Muscle of arm (tissue), 12 donors: ENCODE data around the gene WDSUB1. TPM values are rescaled to one million over a fixed set of nuclear protein-coding genes. Genes with fewer than 3 reads are reported as not detected.

Experiments used
- DNase-seq: peaks from one replicate; pipeline ENCODE4 v3.0.0-alpha.2; 2013
- polyA plus RNA-seq, 12 donors: library from polyadenylated mRNA; unstranded; fragments of 120-200 nt; gene quantifications; one replicate each; pipeline ENCODE4 v1.2.1, GENCODE V29; 2013; ENCODE audit not compliant: insufficient read length in 12 of 12

The WDSUB1 gene
- polyA plus RNA-seq, 12 donors: 5.5 to 12.5 (median 10.5) TPM; not detected in 1

DNA sequence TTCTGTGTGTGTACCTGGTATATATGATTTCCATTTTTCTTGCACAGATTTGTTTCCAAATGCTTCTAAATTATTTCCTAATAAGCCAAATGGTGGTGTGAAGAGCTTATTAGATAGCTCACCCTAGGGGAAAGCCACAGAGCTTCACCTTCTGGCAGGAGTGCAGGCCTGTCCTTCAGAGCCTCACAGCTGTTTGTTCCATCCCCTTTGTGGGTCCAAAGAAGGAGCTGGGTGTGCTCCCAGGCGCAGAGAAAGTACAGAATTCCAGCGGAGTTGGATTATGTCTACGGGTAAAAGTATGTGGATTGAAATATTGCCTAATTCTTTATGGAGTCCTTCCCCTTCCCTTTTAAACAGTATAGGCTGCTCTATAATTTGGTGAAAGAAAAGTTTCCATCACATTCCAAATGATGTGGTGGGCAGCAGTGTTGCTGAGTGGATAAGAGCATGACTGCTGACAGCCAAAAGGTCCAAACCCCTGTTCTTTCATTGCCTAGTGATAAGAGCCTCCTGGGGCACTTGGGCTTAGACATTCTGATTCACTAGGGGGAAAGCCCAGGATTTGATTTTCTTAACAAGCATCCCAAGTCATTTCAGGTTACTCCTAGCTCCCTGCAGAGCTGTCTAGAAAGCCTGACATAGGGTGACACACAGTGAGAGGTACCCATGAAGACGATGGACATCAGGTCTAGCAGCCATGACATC, 86.6 kb downstream of the WDSUB1 start:
- DNase-seq: no peak

DNA sequence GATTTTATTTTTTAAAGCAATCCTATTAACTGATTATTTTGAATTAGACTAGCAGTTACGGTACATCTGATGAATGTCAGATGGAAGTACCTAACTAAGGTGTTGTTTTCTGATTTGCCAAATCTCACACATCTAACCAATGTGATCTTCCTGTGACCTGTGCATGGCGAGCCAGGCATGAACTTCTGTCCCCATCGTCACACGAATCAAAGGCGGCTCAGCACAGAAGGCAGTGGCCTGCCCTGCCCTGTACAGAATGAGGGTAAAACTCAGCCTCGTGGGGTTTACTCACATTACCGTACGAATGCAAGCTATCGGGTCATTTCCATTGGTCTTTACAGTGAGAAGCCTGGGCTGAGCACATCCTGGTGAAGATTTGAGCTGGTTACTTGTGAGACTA, 87.3 kb downstream of the WDSUB1 start:
- no peak for DNase-seq

DNA sequence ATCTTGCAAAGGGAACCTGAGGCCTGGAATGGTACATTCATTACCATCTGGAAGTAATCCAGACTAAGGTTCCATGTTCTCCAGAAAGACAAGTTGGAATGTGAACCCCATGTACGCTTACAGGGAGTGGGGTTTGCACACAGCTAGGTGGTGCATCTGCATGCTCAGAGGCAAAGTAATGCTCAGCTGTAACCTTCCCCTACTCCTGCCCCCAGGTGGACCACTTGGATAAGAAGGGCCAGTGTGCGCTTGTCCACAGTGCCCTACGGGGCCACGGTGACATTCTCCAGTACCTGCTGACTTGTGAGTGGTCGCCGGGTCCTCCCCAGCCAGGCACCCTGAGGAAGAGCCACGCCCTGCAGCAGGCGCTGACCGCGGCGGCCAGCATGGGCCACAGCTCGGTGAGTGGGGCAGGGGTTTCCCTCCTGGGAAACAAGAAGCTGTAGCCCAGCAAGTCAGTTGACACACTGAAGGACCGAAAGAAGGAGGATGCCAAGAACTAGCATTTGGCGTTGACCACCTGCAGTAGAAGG, 90.0 kb downstream of the WDSUB1 start:
- DNase-seq: no peak

DNA sequence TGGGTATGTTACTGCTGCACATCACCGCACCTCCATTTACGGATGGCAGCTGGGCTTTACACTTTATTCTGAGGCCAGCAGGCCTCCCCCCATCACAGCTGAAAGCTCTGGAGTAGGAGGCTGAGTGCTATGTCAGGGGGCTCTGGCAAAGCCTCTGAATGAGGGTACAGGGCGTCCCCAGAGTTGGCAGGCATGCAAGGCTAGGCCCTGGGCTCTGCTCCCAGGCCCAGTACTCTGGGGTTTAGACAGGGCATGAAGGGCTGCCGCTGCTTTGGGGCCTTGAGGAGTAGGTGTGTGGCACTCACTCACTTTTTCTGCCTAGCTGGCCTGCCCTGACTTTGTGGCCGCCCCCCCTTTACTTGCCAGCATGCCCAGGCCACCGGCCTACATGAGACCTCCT, 90.8 kb downstream of the WDSUB1 start:
- no peak for DNase-seq

DNA sequence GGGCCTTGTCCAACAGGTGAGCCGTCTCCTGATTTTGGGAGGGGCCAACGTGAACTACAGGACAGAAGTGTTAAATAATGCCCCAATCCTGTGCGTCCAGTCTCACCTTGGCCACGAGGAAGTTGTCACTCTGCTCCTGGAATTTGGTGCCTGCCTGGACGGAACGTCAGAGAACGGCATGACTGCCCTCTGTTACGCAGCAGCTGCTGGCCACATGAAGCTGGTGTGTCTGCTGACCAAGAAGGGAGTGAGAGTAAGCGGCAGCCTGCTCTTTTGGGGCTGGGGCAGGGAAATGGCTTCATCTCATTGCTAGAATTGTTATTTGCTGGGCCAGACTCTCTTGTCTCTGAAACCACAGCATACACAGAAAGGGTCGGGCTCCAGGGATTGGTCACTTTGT, 92.3 kb downstream of the WDSUB1 start:
- DNase-seq: no peak

DNA sequence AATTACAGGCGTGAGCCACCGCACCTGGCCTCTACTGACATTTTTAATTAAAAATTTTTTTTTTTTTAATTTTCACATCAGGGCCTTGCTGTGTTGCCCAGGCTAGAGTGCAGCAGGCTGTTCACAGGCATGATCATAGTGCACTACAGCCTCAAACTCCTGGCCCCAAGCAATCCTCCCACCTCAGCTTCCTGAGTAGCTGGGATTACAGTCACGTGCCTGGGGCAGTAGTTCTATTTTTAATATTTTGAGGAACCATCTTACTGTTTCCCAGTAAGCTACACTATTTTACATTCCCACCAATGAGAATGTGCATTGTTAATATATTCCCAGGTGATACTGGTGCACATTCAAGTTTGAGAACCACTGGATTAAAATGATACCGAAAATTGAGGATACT, 92.7 kb downstream of the WDSUB1 start:
- no peak for DNase-seq

DNA sequence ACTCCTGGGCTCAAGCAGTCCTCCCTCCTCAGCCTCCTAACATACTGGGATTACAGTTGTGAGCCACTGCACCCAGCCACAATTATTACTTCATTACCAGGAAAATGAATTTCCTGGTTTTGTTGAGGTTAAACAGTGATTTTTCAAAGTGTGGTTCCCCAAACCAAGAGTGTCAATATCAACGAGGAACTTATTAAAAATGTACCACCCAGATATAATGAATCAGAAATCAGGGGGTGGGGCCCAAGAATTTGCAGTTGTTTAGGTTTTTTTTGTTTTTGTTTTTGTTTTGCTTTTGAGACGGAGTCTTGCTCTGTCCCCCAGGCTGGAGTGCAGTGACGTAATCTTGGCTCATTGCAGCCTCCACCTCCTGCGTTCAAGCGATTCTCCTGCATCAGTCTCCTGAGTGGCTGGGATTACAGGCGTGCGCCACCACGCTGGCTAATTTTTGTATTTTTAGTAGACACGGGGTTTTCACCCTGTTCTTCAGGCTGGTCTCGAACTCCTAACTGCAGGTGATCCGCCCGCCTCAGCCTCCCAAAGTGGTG, 94.1 kb downstream of the WDSUB1 start:
- no peak for DNase-seq

DNA sequence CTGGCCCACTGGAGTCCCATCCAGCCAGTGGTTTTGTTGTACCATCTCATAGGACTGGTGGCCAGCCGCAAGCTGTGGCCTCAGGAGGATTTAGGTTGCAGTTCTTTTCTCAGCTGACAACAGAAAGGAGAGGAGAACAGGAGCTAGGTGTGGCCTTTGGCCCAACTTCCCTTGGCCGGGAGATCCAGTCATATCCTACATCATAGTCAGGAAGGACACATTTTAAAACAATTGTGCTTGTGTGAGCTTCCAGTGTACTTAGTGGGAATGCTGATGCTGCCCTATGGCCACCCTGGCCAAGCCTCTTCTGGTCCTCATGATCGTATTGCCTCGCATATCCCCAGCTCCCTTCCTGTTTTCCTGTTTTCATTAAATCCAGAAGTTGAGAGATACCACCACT, 98.1 kb downstream of the WDSUB1 start:
- DNase-seq: no peak

DNA sequence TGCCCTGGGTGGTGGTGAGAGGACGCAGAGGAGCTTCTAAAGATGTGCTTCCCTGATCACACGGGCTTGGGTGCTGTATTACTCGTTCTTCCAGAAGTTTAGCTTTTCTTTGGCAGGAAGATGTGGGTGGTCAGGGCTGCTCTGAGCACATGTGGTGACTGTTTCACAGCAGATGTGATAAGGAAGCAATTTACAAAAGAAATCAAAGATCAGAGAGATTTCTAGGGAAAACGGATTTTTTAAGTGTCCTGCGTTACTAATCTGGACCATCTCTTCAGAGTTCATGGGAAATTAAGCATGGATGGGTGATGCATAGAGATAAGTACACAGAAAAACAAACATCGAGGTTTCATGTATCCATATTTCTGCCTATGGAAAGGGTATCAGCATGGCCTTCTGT, 99.4 kb downstream of the WDSUB1 start:
- no peak for DNase-seq

DNA sequence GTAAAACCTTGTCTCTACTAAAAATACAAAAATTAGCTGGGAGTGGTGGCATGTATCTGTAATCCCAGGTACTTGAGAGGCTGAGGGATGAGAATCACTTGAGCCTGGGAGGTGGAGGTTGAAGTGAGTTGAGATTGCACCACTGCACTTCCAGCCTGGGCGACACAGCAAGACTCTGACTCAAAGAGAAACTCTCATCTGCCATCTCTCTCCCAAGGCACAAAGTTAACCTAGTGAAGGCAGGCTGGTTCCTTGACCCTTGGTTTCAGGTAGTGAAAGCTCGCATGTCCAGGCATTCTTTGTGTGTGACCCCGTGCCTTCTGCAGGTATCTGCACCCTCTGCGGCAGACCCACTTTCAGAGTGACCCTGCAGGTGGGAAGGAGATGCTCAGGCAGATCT, 100.0 kb downstream of the WDSUB1 start:
- DNase-seq: no peak
